ENCODE measurements around the gene GORASP2. TPM values are rescaled to one million over a fixed set of nuclear protein-coding genes. Genes with fewer than 3 reads are reported as not detected.
"Not testable (repeated sequence)": the region's sequence is repeated elsewhere in the genome, so short reads cannot be mapped to it uniquely, and the experiment has no call there.

GORASP2 gene
- total RNA-seq, 1 experiment from 2014 or later = 102 TPM

GRCh38 chr2:170905864-170906263 lies 23.2 kb upstream of the GORASP2 start:
- H3K4me3 Mint-ChIP-seq = no peak overlapping the region
- peaks cover 8% of the 10 kb centered on the region; the same call in 1 of the 2 replicates for H3K36me3 Mint-ChIP-seq
- peak overlapping the region; percentile 23; the same call in 1 of the 2 replicates for H3K27ac Mint-ChIP-seq
- H3K27me3 Mint-ChIP-seq (ENCODE audit: low read depth) = no peaks in the 10 kb centered on the region
- ChIA-PET POLR2A (interaction anchor here (0.7 kb wide), 1 partner anchor 97 kb away, joined by 3 read pairs; no protein-coding TSS in a partner anchor), CTCF (interaction anchor here (0.9 to 1.3 kb wide), 2 partner anchors 23 to 33 kb away, joined by 3 to 4 read pairs; partner anchors contain the start of gene GORASP2)
- TF ChIP-seq ZNF396 (CRISPR knock-in tag; IDR thresholded peaks at IDR 0.05; ENCODE audit: borderline replicate concordance) (no peak), ELF4 (CRISPR knock-in tag; IDR thresholded peaks at IDR 0.05; ENCODE audit: low read depth) (no peak), HMGXB4 (CRISPR knock-in tag; IDR thresholded peaks at IDR 0.05) (no peak)
- H3K4me1 Mint-ChIP-seq = peaks cover 8% of the 10 kb centered on the region
- peak; percentile 80 for ATAC-seq
- H3K9me3 Mint-ChIP-seq = peaks cover 12% of the 10 kb centered on the region
- no peak for DNase-seq (ENCODE audit: low spot score)

GRCh38 chr2:170911314-170911889 lies 17.7 kb upstream of the GORASP2 start:
- POLR2A ChIA-PET = no interaction called here

GRCh38 chr2:170914994-170915666 lies 13.9 kb upstream of the GORASP2 start:
- not testable (repeated sequence) for H3K4me3 Mint-ChIP-seq; DNase-seq (ENCODE audit: low spot score); H3K4me1 Mint-ChIP-seq; ATAC-seq; H3K27ac Mint-ChIP-seq; H3K27me3 Mint-ChIP-seq (ENCODE audit: low read depth)
- peaks cover 58% of the 10 kb centered on the region for H3K36me3 Mint-ChIP-seq
- ChIA-PET POLR2A (interaction anchor here (0.7 kb wide), 1 partner anchor 15 kb away, joined by 3 read pairs; no protein-coding TSS in a partner anchor), CTCF (interaction anchor here (2.2 kb wide), 1 partner anchor 14 kb away, joined by 8 read pairs; the partner anchor contains the start of gene GORASP2)
- peaks cover 80% of the 10 kb centered on the region for H3K9me3 Mint-ChIP-seq

More at GRCh38 chr2:170911314-170911889, 17.7 kb upstream of the GORASP2 start:
- H3K27ac Mint-ChIP-seq = no peak overlapping the region
- no peak for TF ChIP-seq USF1 (CRISPR knock-in tag; IDR thresholded peaks at IDR 0.05)
- TF ChIP-seq, protein P1, sequence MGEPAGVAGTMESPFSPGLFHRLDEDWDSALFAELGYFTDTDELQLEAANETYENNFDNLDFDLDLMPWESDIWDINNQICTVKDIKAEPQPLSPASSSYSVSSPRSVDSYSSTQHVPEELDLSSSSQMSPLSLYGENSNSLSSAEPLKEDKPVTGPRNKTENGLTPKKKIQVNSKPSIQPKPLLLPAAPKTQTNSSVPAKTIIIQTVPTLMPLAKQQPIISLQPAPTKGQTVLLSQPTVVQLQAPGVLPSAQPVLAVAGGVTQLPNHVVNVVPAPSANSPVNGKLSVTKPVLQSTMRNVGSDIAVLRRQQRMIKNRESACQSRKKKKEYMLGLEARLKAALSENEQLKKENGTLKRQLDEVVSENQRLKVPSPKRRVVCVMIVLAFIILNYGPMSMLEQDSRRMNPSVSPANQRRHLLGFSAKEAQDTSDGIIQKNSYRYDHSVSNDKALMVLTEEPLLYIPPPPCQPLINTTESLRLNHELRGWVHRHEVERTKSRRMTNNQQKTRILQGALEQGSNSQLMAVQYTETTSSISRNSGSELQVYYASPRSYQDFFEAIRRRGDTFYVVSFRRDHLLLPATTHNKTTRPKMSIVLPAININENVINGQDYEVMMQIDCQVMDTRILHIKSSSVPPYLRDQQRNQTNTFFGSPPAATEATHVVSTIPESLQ (CRISPR knock-in tag; IDR thresholded peaks at IDR 0.05) = no peak
- TF ChIP-seq HMGA2 (CRISPR knock-in tag; IDR thresholded peaks at IDR 0.05) = no peak
- TF ChIP-seq, protein P2, sequence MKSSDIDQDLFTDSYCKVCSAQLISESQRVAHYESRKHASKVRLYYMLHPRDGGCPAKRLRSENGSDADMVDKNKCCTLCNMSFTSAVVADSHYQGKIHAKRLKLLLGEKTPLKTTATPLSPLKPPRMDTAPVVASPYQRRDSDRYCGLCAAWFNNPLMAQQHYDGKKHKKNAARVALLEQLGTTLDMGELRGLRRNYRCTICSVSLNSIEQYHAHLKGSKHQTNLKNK (CRISPR knock-in tag; IDR thresholded peaks at IDR 0.05) = no peak
- CTCF ChIA-PET = no interaction called here
- H3K4me1 Mint-ChIP-seq = no peaks in the 10 kb centered on the region
- H3K9me3 Mint-ChIP-seq = peaks cover 54% of the 10 kb centered on the region
- peaks cover 32% of the 10 kb centered on the region for H3K36me3 Mint-ChIP-seq
- DNase-seq (ENCODE audit: low spot score) (no peak), ATAC-seq (no peak)
- no peak overlapping the region for H3K4me3 Mint-ChIP-seq
- H3K27me3 Mint-ChIP-seq (ENCODE audit: low read depth) = no peaks in the 10 kb centered on the region; the same call in 1 of the 2 replicates

GRCh38 chr2:170917219-170917913 lies 11.7 kb upstream of the GORASP2 start:
- Mint-ChIP-seq H3K27me3 (ENCODE audit: low read depth) (peaks cover 4% of the 10 kb centered on the region; the same call in 1 of the 2 replicates), H3K4me1 (peaks cover 4% of the 10 kb centered on the region), H3K9me3 (peaks cover 64% of the 10 kb centered on the region), H3K4me3 (no peak overlapping the region; the same call in 1 of the 2 replicates), H3K27ac (peak overlapping the region; percentile 77), H3K36me3 (peaks cover 47% of the 10 kb centered on the region)
- TF ChIP-seq MLX (CRISPR knock-in tag; IDR thresholded peaks at IDR 0.05) (no peak), USF2 (CRISPR knock-in tag; IDR thresholded peaks at IDR 0.05) (peak; percentile 87), NR3C1 (CRISPR knock-in tag; conservative IDR thresholded peaks at IDR 0.05; ENCODE audit: low read depth) (no peak), TEAD4 (CRISPR knock-in tag; IDR thresholded peaks at IDR 0.05) (peak; percentile 34; the same call in 1 of the 2 replicates), USF1 (CRISPR knock-in tag; IDR thresholded peaks at IDR 0.05) (peak; percentile 42; the same call in 1 of the 2 replicates)
- TF ChIP-seq, protein P3, sequence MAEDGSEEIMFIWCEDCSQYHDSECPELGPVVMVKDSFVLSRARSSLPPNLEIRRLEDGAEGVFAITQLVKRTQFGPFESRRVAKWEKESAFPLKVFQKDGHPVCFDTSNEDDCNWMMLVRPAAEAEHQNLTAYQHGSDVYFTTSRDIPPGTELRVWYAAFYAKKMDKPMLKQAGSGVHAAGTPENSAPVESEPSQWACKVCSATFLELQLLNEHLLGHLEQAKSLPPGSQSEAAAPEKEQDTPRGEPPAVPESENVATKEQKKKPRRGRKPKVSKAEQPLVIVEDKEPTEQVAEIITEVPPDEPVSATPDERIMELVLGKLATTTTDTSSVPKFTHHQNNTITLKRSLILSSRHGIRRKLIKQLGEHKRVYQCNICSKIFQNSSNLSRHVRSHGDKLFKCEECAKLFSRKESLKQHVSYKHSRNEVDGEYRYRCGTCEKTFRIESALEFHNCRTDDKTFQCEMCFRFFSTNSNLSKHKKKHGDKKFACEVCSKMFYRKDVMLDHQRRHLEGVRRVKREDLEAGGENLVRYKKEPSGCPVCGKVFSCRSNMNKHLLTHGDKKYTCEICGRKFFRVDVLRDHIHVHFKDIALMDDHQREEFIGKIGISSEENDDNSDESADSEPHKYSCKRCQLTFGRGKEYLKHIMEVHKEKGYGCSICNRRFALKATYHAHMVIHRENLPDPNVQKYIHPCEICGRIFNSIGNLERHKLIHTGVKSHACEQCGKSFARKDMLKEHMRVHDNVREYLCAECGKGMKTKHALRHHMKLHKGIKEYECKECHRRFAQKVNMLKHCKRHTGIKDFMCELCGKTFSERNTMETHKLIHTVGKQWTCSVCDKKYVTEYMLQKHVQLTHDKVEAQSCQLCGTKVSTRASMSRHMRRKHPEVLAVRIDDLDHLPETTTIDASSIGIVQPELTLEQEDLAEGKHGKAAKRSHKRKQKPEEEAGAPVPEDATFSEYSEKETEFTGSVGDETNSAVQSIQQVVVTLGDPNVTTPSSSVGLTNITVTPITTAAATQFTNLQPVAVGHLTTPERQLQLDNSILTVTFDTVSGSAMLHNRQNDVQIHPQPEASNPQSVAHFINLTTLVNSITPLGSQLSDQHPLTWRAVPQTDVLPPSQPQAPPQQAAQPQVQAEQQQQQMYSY (CRISPR knock-in tag; IDR thresholded peaks at IDR 0.05) = no peak
- DNase-seq (ENCODE audit: low spot score) (peak; percentile 49), ATAC-seq (peak; percentile 82)
- POLR2A ChIA-PET = interaction anchor here (1.0 kb wide), 1 partner anchor 12 kb away, joined by 5 read pairs; the partner anchor contains the start of gene GORASP2
- CTCF ChIA-PET = interaction anchor here (0.9 to 2.8 kb wide), 2 partner anchors 11 to 44 kb away, joined by 4 to 18 read pairs; partner anchors contain the start of gene GORASP2

All from WTC11 (cell line).